ENCODE results near the gene GATM. TPM values are rescaled to one million over a fixed set of nuclear protein-coding genes. Genes with fewer than 3 reads are reported as not detected.

Gene GATM, protein sequence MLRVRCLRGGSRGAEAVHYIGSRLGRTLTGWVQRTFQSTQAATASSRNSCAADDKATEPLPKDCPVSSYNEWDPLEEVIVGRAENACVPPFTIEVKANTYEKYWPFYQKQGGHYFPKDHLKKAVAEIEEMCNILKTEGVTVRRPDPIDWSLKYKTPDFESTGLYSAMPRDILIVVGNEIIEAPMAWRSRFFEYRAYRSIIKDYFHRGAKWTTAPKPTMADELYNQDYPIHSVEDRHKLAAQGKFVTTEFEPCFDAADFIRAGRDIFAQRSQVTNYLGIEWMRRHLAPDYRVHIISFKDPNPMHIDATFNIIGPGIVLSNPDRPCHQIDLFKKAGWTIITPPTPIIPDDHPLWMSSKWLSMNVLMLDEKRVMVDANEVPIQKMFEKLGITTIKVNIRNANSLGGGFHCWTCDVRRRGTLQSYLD
- total RNA-seq, result 100 to 1,000 TPM; 334 to 564 (median 451) TPM

GRCh38 chr15:45378149-45378912, at the start of gene GATM:
Gene GATM, minus strand, starts transcription at chr15:45378544. Its CDS starts 91 bp downstream, at chr15:45378453.
- no peaks in the 10 kb centered on the region for H3K9me3 ChIP-seq
- peak; percentile 37 to 51 for DNase-seq (ENCODE audit: low spot score in 2 of 2)
- peaks cover 0 to 35% (median 4%) of the 10 kb centered on the region in 4 donors for H3K4me1 ChIP-seq
- TF ChIP-seq POLR2A (IDR thresholded peaks at IDR 0.05), result peak; percentile 68 to 80
- TF ChIP-seq CTCF (IDR thresholded peaks at IDR 0.05), result peak in 4 of 5 experiments; percentile 40 to 59 (median 52)
- TF ChIP-seq EP300 (IDR thresholded peaks at IDR 0.05), result peak in 1 of 2 donors; percentile 87
- 1 to 2% methylated on average over 28 to 31 of the region's 87 CpGs for WGBS, 2 donors
- H3K36me3 ChIP-seq, result peaks cover 0 to 7% (median 0%) of the 10 kb centered on the region in 3 donors
- peak within 1 kb of the TSS; percentile 63 to 85 (median 70) for H3K4me3 ChIP-seq
- H3K27ac ChIP-seq, result peak within 1 kb of the TSS; percentile 77 to 85 (median 80)
- H3K27me3 ChIP-seq, result no peaks in the 10 kb centered on the region

DNA sequence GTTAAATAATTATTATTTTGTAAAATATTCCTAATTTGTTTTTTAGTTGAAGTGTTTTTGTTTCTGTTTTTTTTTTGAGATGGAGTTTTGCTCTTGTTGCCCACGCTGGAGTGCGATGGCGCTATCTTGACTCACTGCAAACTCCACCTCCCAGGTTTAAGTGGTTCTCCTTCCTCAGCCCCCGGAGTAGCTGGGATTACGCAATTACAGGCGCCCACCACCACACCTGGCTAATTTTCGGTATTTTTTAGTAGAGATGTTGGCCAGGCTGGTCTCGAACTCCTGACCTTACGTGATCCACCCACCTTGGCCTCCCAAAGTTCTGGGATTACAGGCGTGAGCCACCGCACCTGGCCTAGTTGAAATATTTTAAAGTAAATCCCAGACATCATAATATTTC, 48.7 kb upstream of the GATM start:
- Histone ChIP-seq H3K27me3 (no peaks in the 10 kb centered on the region), H3K9me3 (no peaks in the 10 kb centered on the region), H3K4me3 (no peak overlapping the region), H3K4me1 (peaks cover 0 to 9% (median 3%) of the 10 kb centered on the region in 4 donors), H3K27ac (no peak overlapping the region), H3K36me3 (peaks cover 0 to 30% (median 0%) of the 10 kb centered on the region in 3 donors)
- TF ChIP-seq EP300 (IDR thresholded peaks at IDR 0.05) (no peak), CTCF (IDR thresholded peaks at IDR 0.05) (no peak), POLR2A (IDR thresholded peaks at IDR 0.05) (no peak)
- WGBS, 2 donors, result 91 to 96% methylated on average over 11 of the region's 11 CpGs
- no peak for DNase-seq (ENCODE audit: low spot score in 2 of 2)

GRCh38 chr15:45425135-45425534, 46.8 kb upstream of the GATM start:
- no peak for DNase-seq (ENCODE audit: low spot score in 2 of 2)
- Histone ChIP-seq H3K4me3 (no peak overlapping the region), H3K9me3 (no peaks in the 10 kb centered on the region), H3K36me3 (peaks cover 0 to 48% (median 0%) of the 10 kb centered on the region in 3 donors), H3K27me3 (no peaks in the 10 kb centered on the region), H3K4me1 (peaks cover 0 to 3% (median under 1%) of the 10 kb centered on the region in 4 donors), H3K27ac (no peak overlapping the region)
- TF ChIP-seq POLR2A (IDR thresholded peaks at IDR 0.05) (no peak), EP300 (IDR thresholded peaks at IDR 0.05) (no peak), CTCF (IDR thresholded peaks at IDR 0.05) (no peak)
- 75 to 84% methylated on average over 7 of the region's 7 CpGs for WGBS, 2 donors

DNA sequence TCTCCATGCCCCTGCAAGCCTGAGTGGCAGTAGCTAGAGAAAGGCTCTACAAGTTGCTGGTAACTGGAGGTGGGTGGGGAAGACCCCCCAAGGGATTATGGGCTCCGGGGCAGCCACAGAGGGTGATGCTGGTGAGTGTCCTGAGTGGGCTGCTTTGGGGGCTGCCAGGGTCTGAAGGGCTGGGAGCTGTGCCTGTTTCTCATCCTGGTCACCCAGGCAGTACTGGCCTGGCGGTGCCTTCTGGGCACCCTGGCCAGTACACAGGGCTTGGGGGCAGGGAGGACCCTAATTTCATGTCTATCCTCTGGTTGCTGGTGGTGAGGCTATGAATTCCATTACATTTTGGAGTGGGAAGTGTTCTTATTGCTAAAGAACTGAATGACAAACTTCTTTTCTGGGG, 46.1 kb upstream of the GATM start:
- 91 to 100% methylated on average over 2 of the region's 2 CpGs for WGBS, 2 donors
- no peaks in the 10 kb centered on the region for H3K9me3 ChIP-seq

More for the DNA sequence above, 46.1 kb upstream of the GATM start:
- DNase-seq (ENCODE audit: low spot score in 2 of 2), result no peak
- Histone ChIP-seq H3K4me1 (no peaks in the 10 kb centered on the region), H3K27me3 (no peaks in the 10 kb centered on the region), H3K36me3 (peaks cover 0 to 54% (median 5%) of the 10 kb centered on the region in 3 donors), H3K27ac (no peak overlapping the region), H3K4me3 (no peak overlapping the region)
- TF ChIP-seq EP300 (IDR thresholded peaks at IDR 0.05) (no peak), POLR2A (IDR thresholded peaks at IDR 0.05) (no peak), CTCF (IDR thresholded peaks at IDR 0.05) (no peak)
